Kidney epithelial cell (primary cell): ENCODE measurements around the gene ZNF280A. TPM values are rescaled to one million over a fixed set of nuclear protein-coding genes. Genes with fewer than 3 reads are reported as not detected.
"Not testable (repeated sequence)": the region's sequence is repeated elsewhere in the genome, so short reads cannot be mapped to it uniquely, and the experiment has no call there.

Source experiments
- DNase-seq: peaks from one replicate; pipeline ENCODE4 v3.0.0-alpha.2; 2010; ENCODE audit warnings: low read depth
- H3K27me3 ChIP-seq: 2 replicates; pipeline ENCODE4 v1.6.0; 2011; ENCODE audit warnings: low read length; ENCODE audit not compliant: control insufficient read depth, insufficient read depth
- H3K36me3 ChIP-seq: 2 replicates; pipeline ENCODE4 v1.5.1; 2011; ENCODE audit warnings: low read length; ENCODE audit not compliant: control insufficient read depth, insufficient read depth
- H3K4me3 ChIP-seq: 2 replicates; pipeline ENCODE4 v1.5.1; 2011; ENCODE audit warnings: low read depth, mild to moderate bottlenecking, control low read depth, low read length
- CTCF ChIP-seq: IDR thresholded peaks from 2 replicates; pipeline ENCODE4 v1.5.1; 2011; ENCODE audit warnings: mild to moderate bottlenecking, moderate library complexity, low read length, control low read depth, inconsistent platforms; ENCODE audit not compliant: insufficient read depth, poor library complexity, severe bottlenecking
- total RNA-seq: library from RNA; depleted of rRNA; stranded (reverse); fragments of >200 nt; gene quantifications from 2 replicates; pipeline ENCODE4 v1.2.3, GENCODE V29; 2015

ZNF280A gene
- total RNA-seq, 1 donor from 2014 or later = not detected

- Histone ChIP-seq H3K4me3 (no peak overlapping the region), H3K36me3 (no peaks in the 10 kb centered on the region), H3K27me3 (no peaks in the 10 kb centered on the region)
- no peak for DNase-seq
- TF ChIP-seq CTCF = no peak
These were observed 45.3 kb downstream of the ZNF280A start for GRCh38 chr22:22474733-22475132.

- not testable (repeated sequence) for H3K27me3 ChIP-seq, H3K4me3 ChIP-seq, H3K36me3 ChIP-seq, DNase-seq
These were observed 49.0 kb downstream of the ZNF280A start for GRCh38 chr22:22471104-22471503.

GRCh38 chr22:22469527-22469926, 50.5 kb downstream of the ZNF280A start:
- no peak for TF ChIP-seq CTCF
- Histone ChIP-seq H3K27me3 (no peaks in the 10 kb centered on the region), H3K4me3 (no peak overlapping the region), H3K36me3 (no peaks in the 10 kb centered on the region)
- no peak for DNase-seq

- DNase-seq, H3K36me3 ChIP-seq, H3K27me3 ChIP-seq, H3K4me3 ChIP-seq: not testable (repeated sequence)
These were observed 51.1 kb downstream of the ZNF280A start for GRCh38 chr22:22468794-22469469.

GRCh38 chr22:22467112-22467511, 53.0 kb downstream of the ZNF280A start:
- Histone ChIP-seq H3K27me3 (no peaks in the 10 kb centered on the region), H3K36me3 (no peaks in the 10 kb centered on the region), H3K4me3 (no peak overlapping the region)
- TF ChIP-seq CTCF = no peak
- no peak for DNase-seq

- TF ChIP-seq CTCF = no peak
- Histone ChIP-seq H3K4me3 (no peak overlapping the region), H3K27me3 (no peaks in the 10 kb centered on the region), H3K36me3 (no peaks in the 10 kb centered on the region)
- DNase-seq = no peak
These were observed 54.3 kb downstream of the ZNF280A start for GRCh38 chr22:22465782-22466181.

- Histone ChIP-seq H3K27me3 (no peaks in the 10 kb centered on the region), H3K36me3 (no peaks in the 10 kb centered on the region), H3K4me3 (no peak overlapping the region)
- DNase-seq = no peak
- no peak for TF ChIP-seq CTCF
These were observed 54.9 kb downstream of the ZNF280A start for GRCh38 chr22:22465094-22465602.
